HL-60 (cell line): ENCODE measurements around the gene PRORP.

Experiments used
- DNase-seq, 2 experiments: peaks; one replicate each; pipeline ENCODE4 v3.0.0-alpha.2; 2010 to 2020; ENCODE audit warnings: low read depth in 1 of 2, low spot score in 1 of 2
- H3K27ac ChIP-seq: fragments of 250-450 bp; sonication (Bioruptor Pico); replicated peaks from 2 replicates; pipeline ENCODE4 v1.5.1; 2020; ENCODE audit warnings: mild to moderate bottlenecking, moderate library complexity
- H3K27me3 ChIP-seq: fragments of 250-450 bp; sonication (Bioruptor Pico); 2 replicates; pipeline ENCODE4 v1.5.1; 2021; ENCODE audit warnings: mild to moderate bottlenecking, moderate library complexity; ENCODE audit not compliant: insufficient read depth, poor library complexity, severe bottlenecking
- H3K4me3 ChIP-seq: replicated peaks from 2 replicates; pipeline ENCODE4 v1.5.1; 2011; ENCODE audit warnings: mild to moderate bottlenecking, control low read depth, low read length; ENCODE audit not compliant: insufficient read depth
- CTCF ChIP-seq: IDR thresholded peaks from one replicate; pipeline ENCODE4 v1.5.1; 2011; ENCODE audit warnings: low read length, control low read depth, inconsistent platforms; ENCODE audit not compliant: insufficient read depth
- GABPA ChIP-seq: IDR thresholded peaks from 2 replicates; pipeline ENCODE4 v1.6.1; 2012; ENCODE audit warnings: low read depth
- POLR2AphosphoS5 ChIP-seq: IDR thresholded peaks from 2 replicates; pipeline ENCODE4 v1.6.1; 2012; ENCODE audit warnings: low read depth
- SPI1 ChIP-seq: IDR thresholded peaks from 2 replicates; pipeline ENCODE4 v1.6.1; 2012; ENCODE audit warnings: low read depth, mild to moderate bottlenecking, borderline replicate concordance
- TF ChIP-seq, protein P1 (sequence below): IDR thresholded peaks from 2 replicates; pipeline ENCODE4 v1.6.1; 2012; ENCODE audit warnings: low read depth; ENCODE audit not compliant: insufficient replicate concordance

PRORP gene

DNA sequence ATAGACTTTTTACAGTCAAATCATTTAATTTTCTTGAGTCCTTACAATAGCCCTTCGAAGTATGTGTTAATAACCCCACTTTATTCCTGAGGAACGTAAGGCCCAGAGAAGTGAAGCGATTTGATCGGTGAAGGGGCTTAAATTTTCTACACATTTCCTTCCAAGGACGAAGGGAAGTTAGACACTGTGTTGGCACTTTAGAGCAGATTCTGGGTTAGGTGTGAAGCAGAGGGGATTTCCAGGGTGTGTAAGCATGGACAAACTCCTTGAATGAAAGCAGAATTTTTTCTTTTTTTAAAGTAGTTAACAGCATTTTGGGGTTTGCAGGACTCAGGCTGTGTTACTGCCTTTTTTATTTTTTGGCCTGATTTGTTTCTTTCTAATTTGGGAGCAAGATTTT lies 38.9 kb downstream of the PRORP start:
- TF ChIP-seq GABPA: no peak
- no peak for TF ChIP-seq SPI1
- TF ChIP-seq POLR2AphosphoS5: no peak
- TF ChIP-seq, protein P1, sequence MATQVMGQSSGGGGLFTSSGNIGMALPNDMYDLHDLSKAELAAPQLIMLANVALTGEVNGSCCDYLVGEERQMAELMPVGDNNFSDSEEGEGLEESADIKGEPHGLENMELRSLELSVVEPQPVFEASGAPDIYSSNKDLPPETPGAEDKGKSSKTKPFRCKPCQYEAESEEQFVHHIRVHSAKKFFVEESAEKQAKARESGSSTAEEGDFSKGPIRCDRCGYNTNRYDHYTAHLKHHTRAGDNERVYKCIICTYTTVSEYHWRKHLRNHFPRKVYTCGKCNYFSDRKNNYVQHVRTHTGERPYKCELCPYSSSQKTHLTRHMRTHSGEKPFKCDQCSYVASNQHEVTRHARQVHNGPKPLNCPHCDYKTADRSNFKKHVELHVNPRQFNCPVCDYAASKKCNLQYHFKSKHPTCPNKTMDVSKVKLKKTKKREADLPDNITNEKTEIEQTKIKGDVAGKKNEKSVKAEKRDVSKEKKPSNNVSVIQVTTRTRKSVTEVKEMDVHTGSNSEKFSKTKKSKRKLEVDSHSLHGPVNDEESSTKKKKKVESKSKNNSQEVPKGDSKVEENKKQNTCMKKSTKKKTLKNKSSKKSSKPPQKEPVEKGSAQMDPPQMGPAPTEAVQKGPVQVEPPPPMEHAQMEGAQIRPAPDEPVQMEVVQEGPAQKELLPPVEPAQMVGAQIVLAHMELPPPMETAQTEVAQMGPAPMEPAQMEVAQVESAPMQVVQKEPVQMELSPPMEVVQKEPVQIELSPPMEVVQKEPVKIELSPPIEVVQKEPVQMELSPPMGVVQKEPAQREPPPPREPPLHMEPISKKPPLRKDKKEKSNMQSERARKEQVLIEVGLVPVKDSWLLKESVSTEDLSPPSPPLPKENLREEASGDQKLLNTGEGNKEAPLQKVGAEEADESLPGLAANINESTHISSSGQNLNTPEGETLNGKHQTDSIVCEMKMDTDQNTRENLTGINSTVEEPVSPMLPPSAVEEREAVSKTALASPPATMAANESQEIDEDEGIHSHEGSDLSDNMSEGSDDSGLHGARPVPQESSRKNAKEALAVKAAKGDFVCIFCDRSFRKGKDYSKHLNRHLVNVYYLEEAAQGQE: no peak
- TF ChIP-seq CTCF: no peak
- DNase-seq: no peak
- no peak overlapping the region for H3K27ac ChIP-seq
- no peak overlapping the region for H3K4me3 ChIP-seq
- H3K27me3 ChIP-seq: no peaks in the 10 kb centered on the region

DNA sequence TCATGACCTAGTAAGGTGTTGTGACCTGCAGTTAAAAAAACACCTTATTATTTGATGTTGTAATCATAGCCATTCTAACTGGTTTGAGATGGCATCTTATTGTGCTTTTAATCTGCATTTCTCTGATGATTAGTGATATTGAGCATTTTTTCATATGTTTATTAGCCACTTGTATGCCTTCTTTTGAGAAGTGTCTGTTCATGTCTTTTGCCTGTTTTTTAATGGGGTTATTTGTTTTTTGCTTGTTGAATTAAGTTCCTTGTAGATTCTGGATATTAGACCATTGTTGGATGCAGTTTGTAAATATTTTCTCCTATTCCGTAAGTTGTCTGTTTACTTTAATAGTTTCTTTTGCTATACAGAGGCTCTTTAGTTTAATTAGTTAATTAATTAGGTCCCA lies 41.0 kb downstream of the PRORP start:
- Histone ChIP-seq H3K27me3 (no peaks in the 10 kb centered on the region), H3K27ac (no peak overlapping the region), H3K4me3 (no peak overlapping the region)
- TF ChIP-seq, protein P1: no peak
- TF ChIP-seq POLR2AphosphoS5 (no peak), CTCF (no peak)
- DNase-seq: no peak

DNA sequence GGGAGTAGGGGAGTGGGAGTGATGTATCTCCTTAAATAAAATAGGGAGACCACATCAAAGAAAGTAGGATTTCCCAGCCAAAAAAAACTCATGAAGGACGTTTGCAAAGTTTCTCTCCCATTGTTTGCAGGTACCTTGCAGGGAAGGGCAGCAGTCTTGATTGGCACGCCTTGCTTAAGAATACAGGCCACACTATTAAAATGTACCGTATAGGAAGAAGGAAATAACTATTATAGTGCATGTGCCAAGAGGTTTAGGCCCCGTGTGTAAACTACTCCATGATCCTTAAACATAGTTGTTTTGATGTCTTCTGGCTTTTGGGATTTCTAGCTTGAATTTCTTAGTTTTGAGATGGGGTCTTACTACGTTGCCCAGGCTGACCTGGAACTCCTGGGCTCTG lies 42.5 kb downstream of the PRORP start:
- TF ChIP-seq GABPA (no peak), SPI1 (no peak)
- DNase-seq: no peak
- H3K4me3 ChIP-seq: no peak overlapping the region

DNA sequence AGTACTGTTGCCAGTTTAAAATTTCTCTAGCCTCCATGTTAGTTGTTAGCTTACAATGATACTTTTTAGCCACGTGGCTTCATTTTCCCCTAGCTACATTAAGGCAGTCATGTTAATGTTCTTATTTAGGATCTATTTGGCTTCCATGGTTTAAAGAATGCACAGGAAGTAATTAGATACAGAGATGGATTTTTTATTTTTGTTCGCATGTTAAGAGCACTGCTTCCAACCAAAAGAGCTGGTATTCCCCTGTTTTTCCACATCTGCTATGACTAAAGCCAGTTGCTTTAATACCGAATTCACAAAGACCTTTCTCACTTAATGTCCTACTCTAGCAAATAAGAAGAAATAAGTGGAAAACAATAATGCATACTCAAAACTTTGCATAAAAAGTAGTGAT lies 45.1 kb downstream of the PRORP start:
- no peak for DNase-seq
- H3K4me3 ChIP-seq: no peak overlapping the region
- H3K27me3 ChIP-seq: no peaks in the 10 kb centered on the region
- TF ChIP-seq POLR2AphosphoS5 (no peak), GABPA (no peak), SPI1 (no peak), CTCF (no peak)
- TF ChIP-seq, protein P1: no peak
- no peak overlapping the region for H3K27ac ChIP-seq

More for the DNA sequence above, 42.5 kb downstream of the PRORP start:
- H3K27ac ChIP-seq: no peak overlapping the region
- H3K27me3 ChIP-seq: no peaks in the 10 kb centered on the region
